Measurements from ENCODE around the gene VPS37B.

Gene VPS37B

GRCh38 chr12:122865268-122866231 is 30.4 kb downstream of the VPS37B start:
- DNase-seq = peak; percentile 53 to 82

- DNase-seq = no peak
Observed at GRCh38 chr12:122864894-122865253, 31.1 kb downstream of the VPS37B start.

- peak; percentile 76 to 91 for DNase-seq
Observed at GRCh38 chr12:122862872-122863701, 32.8 kb downstream of the VPS37B start.

- no peak for DNase-seq
Observed at GRCh38 chr12:122862110-122862634, 33.8 kb downstream of the VPS37B start.

- DNase-seq = no peak
Observed at GRCh38 chr12:122861587-122861970, 34.3 kb downstream of the VPS37B start.

GRCh38 chr12:122860854-122861586 is 34.9 kb downstream of the VPS37B start:
- DNase-seq = no peak

GRCh38 chr12:122860040-122860853 is 35.7 kb downstream of the VPS37B start:
- peak; percentile 37 to 87 for DNase-seq

GRCh38 chr12:122859303-122860039 is 36.5 kb downstream of the VPS37B start:
- no peak for DNase-seq

- DNase-seq = no peak
Observed at GRCh38 chr12:122858591-122859302, 37.2 kb downstream of the VPS37B start.

- DNase-seq = no peak
Observed at GRCh38 chr12:122858171-122858570, 37.8 kb downstream of the VPS37B start.

GRCh38 chr12:122856999-122857671 is 38.8 kb downstream of the VPS37B start:
- no peak for DNase-seq

GRCh38 chr12:122855928-122856831 is 39.7 kb downstream of the VPS37B start:
- peak in 1 of 2 experiments; percentile 32 for DNase-seq

- no peak for DNase-seq
Observed at GRCh38 chr12:122855071-122855829, 40.7 kb downstream of the VPS37B start.

- DNase-seq = no peak
Observed at GRCh38 chr12:122854554-122854953, 41.4 kb downstream of the VPS37B start.

GRCh38 chr12:122853582-122854245 is 42.2 kb downstream of the VPS37B start:
- DNase-seq = no peak

GRCh38 chr12:122852336-122853275 is 43.3 kb downstream of the VPS37B start:
- DNase-seq = no peak
